OCI-LY3 (cell line): ENCODE results near the gene ATG101.

ENCODE experiments used
- H2AFZ ChIP-seq: fragments of 200-600, 300-600 bp; shearing (Covaris generic); 2 replicates; pipeline ENCODE4 v1.6.0; 2014; ENCODE audit warnings: antibody characterized with exemption, low read depth, low read length
- H3K27ac ChIP-seq: fragments of 200-600, 300-600 bp; sonication (generic); 2 replicates; pipeline ENCODE4 v1.5.1; 2014; ENCODE audit warnings: mild to moderate bottlenecking, low read length, moderate library complexity, mixed read lengths
- H3K27me3 ChIP-seq: fragments of 200-600, 300-600 bp; sonication (generic); 2 replicates; pipeline ENCODE4 v1.6.1; 2014; ENCODE audit warnings: low read depth, low read length, mixed read lengths
- H3K36me3 ChIP-seq: fragments of 200-600, 300-600 bp; sonication (generic); replicated peaks from 2 replicates; pipeline ENCODE3; 2014; ENCODE audit warnings: low read depth, low read length, mixed read lengths
- H3K4me1 ChIP-seq: fragments of 300-600, 200-600 bp; sonication (generic); 2 replicates; pipeline ENCODE4 v1.6.1; 2014; ENCODE audit warnings: low read length, mixed read lengths
- H3K4me2 ChIP-seq: fragments of 200-600, 300-600 bp; sonication (generic); 2 replicates; pipeline ENCODE4 v1.6.1; 2014; ENCODE audit warnings: low read length, mixed read lengths
- H3K4me3 ChIP-seq: fragments of 300-600, 200-600 bp; sonication (generic); 2 replicates; pipeline ENCODE4 v1.5.1; 2014; ENCODE audit warnings: antibody characterized with exemption, mild to moderate bottlenecking, low read length, moderate library complexity
- H3K79me2 ChIP-seq: fragments of 300-600, 200-600 bp; shearing (Covaris generic); 2 replicates; pipeline ENCODE4 v1.6.1; 2014; ENCODE audit warnings: mild to moderate bottlenecking, low read length, mixed read lengths
- H3K9ac ChIP-seq: fragments of 300-600, 200-600 bp; shearing (Covaris generic); 2 replicates; pipeline ENCODE4 v1.6.0; 2014; ENCODE audit warnings: mild to moderate bottlenecking, low read length, moderate library complexity
- H3K9me3 ChIP-seq: fragments of 200-600, 300-600 bp; shearing (Covaris generic); 2 replicates; pipeline ENCODE4 v1.6.1; 2014; ENCODE audit warnings: low read length, mixed read lengths; ENCODE audit not compliant: insufficient read depth
- H4K20me1 ChIP-seq: fragments of 200-600, 300-600 bp; sonication (generic); 2 replicates; pipeline ENCODE4 v1.6.1; 2016; ENCODE audit warnings: low read length, mixed read lengths; ENCODE audit not compliant: insufficient read depth
- EZH2phosphoT487 ChIP-seq: fragments of 200-600 bp; shearing (Covaris generic); IDR thresholded peaks from 2 replicates; pipeline ENCODE4 v1.6.1; 2018; ENCODE audit warnings: antibody characterized with exemption, mixed run types, low read depth
- TF ChIP-seq, protein P1 (sequence below): fragments of 200-600, 300-600 bp; sonication (generic); IDR thresholded peaks from 2 replicates; pipeline ENCODE4 v1.5.1; 2014; ENCODE audit warnings: antibody characterized with exemption, low read length, low read depth

ATG101 gene

DNA sequence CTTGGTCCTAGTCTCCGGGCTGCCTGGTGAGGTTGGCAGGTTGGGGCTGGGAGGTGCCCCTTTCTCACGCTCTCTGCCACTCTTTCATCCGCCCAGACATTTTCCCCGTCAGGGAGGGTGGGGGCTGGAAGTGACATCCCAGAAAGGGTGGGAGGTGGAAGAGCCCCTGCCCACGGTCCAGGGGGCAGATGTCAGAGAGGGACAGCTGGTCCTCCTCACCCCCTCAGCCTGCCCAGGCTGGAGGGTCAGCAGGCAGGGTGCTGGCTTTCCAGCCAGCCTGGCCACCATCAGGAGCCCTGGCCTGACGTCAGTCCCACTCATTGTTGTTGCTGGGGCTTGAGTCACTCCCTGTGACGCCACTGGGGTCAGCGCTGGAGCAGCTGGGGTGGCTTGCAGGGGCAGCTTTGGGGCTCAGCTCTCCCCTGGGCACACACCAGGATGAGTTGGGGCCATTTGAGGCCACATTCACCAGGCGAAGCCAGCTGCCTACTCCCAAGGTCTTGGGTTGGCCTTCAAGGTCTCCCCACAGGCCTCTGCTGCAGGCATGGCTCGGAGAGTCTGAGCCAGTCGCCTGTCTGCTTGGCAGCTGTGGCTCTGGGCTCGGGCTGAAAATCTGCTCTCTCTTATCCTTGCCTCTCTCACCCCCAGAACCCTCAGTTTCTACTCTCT lies 5.7 kb upstream of the ATG101 start:
- H3K79me2 ChIP-seq: no peaks in the 10 kb centered on the region

GRCh38 chr12:52066346-52067080 lies 3.3 kb upstream of the ATG101 start:
- H3K4me1 ChIP-seq: peaks cover 10% of the 10 kb centered on the region
- H3K4me2 ChIP-seq: no peak overlapping the region
- peaks cover 3% of the 10 kb centered on the region; the same call in 1 of the 2 replicates for H4K20me1 ChIP-seq
- H3K9me3 ChIP-seq: no peaks in the 10 kb centered on the region
- H3K4me3 ChIP-seq: no peak overlapping the region
- H3K27ac ChIP-seq: no peak overlapping the region
- no peak for TF ChIP-seq EZH2phosphoT487
- TF ChIP-seq, protein P1, sequence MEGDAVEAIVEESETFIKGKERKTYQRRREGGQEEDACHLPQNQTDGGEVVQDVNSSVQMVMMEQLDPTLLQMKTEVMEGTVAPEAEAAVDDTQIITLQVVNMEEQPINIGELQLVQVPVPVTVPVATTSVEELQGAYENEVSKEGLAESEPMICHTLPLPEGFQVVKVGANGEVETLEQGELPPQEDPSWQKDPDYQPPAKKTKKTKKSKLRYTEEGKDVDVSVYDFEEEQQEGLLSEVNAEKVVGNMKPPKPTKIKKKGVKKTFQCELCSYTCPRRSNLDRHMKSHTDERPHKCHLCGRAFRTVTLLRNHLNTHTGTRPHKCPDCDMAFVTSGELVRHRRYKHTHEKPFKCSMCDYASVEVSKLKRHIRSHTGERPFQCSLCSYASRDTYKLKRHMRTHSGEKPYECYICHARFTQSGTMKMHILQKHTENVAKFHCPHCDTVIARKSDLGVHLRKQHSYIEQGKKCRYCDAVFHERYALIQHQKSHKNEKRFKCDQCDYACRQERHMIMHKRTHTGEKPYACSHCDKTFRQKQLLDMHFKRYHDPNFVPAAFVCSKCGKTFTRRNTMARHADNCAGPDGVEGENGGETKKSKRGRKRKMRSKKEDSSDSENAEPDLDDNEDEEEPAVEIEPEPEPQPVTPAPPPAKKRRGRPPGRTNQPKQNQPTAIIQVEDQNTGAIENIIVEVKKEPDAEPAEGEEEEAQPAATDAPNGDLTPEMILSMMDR: no peak
- H3K27me3 ChIP-seq: 0 out of 2 replicates have a peak, but pooled peaks cover 9% of the 10 kb centered on the region
- no peak overlapping the region for H3K9ac ChIP-seq
- H2AFZ ChIP-seq: no peak overlapping the region
- H3K36me3 ChIP-seq: no peaks in the 10 kb centered on the region
- peaks cover 18% of the 10 kb centered on the region for H3K79me2 ChIP-seq

More for the DNA sequence above, 5.7 kb upstream of the ATG101 start:
- TF ChIP-seq EZH2phosphoT487: no peak
- TF ChIP-seq, protein P1: no peak
- Histone ChIP-seq H3K36me3 (no peaks in the 10 kb centered on the region), H3K9ac (no peak overlapping the region), H3K27ac (no peak overlapping the region), H3K4me3 (no peak overlapping the region), H3K9me3 (no peaks in the 10 kb centered on the region), H3K4me2 (no peak overlapping the region), H4K20me1 (no peaks in the 10 kb centered on the region), H3K4me1 (no peaks in the 10 kb centered on the region), H2AFZ (no peak overlapping the region), H3K27me3 (0 out of 2 replicates have a peak, but pooled peaks cover 9% of the 10 kb centered on the region)

- H3K4me1 ChIP-seq: peaks cover 10% of the 10 kb centered on the region
- H3K9me3 ChIP-seq: no peaks in the 10 kb centered on the region
- H3K79me2 ChIP-seq: peaks cover 22% of the 10 kb centered on the region
- 0 out of 2 replicates have a peak, but pooled peaks cover 9% of the 10 kb centered on the region for H3K27me3 ChIP-seq
- H3K4me3 ChIP-seq: no peak overlapping the region
- H3K4me2 ChIP-seq: no peak overlapping the region
- H3K27ac ChIP-seq: no peak overlapping the region
- no peak overlapping the region for H3K9ac ChIP-seq
- H3K36me3 ChIP-seq: no peaks in the 10 kb centered on the region
- TF ChIP-seq, protein P1: no peak
- no peak for TF ChIP-seq EZH2phosphoT487
- peaks cover 3% of the 10 kb centered on the region; the same call in 1 of the 2 replicates for H4K20me1 ChIP-seq
- no peak overlapping the region for H2AFZ ChIP-seq
Measured at GRCh38 chr12:52067081-52067374, 2.8 kb upstream of the ATG101 start.

DNA sequence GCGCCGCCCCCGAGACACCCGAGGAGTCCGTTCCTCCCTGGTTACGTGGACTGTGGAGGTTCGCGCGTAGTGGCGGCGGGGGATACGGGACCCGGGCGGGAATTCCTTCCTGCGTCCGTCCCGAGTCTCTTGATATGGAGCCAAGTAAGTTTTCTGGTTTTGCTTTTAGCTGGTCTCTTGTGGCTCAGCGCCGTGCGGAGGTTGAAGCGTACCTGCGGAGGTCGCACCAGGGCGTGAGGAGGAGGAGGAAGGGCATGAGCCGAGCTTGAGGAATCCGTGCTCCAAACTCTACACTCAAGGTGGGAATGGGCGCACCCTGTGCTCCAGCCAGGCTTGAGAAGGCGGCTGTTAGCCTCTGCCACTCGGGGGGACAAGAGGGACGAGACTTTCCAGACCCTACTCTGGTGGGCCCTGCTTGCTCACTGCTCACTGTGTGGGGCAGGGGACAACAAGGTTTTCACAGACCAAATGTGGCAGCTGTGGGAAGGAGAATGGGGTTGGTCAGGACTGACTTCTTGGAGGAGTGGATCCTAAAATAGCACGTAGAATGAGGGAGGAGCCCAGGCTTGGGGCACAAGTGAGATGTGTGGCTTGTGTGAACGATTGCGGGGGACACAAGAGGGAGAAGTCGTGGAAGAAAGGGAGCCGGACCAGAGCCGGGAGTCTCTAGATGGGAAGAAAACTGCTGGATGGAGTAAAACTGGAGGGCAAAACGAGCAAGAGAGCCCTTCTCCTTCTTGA lies 577 bp downstream of the ATG101 start:
- TF ChIP-seq, protein P1: no peak
- TF ChIP-seq EZH2phosphoT487: no peak
- Histone ChIP-seq H3K4me3 (peak overlapping the region; percentile 90), H3K9me3 (no peaks in the 10 kb centered on the region), H3K9ac (peak overlapping the region; percentile 65), H3K27me3 (0 out of 2 replicates have a peak, but pooled peaks cover 9% of the 10 kb centered on the region), H3K4me1 (peaks cover 10% of the 10 kb centered on the region), H2AFZ (peak overlapping the region; percentile 77), H3K27ac (peak overlapping the region; percentile 61), H3K79me2 (peaks cover 37% of the 10 kb centered on the region), H3K36me3 (peaks cover 9% of the 10 kb centered on the region), H4K20me1 (peaks cover 3% of the 10 kb centered on the region; the same call in 1 of the 2 replicates), H3K4me2 (peak overlapping the region; percentile 96)
